Glomerular endothelial cell (primary cell): Measurements from ENCODE around the gene EEIG1. TPM values are rescaled to one million over a fixed set of nuclear protein-coding genes. Genes with fewer than 3 reads are reported as not detected.

ENCODE experiments used
- DNase-seq: peaks from one replicate; pipeline ENCODE4 v3.0.0-alpha.2; 2011; ENCODE audit warnings: low read depth, low spot score; ENCODE audit errors: extremely low read depth
- total RNA-seq: library from RNA; depleted of rRNA; stranded (reverse); fragments of >200 nt; gene quantifications from 2 replicates; pipeline ENCODE4 v1.2.3, GENCODE V29; 2015

The EEIG1 gene
- total RNA-seq, 1 donor from 2014 or later, result 29.6 TPM

- DNase-seq, result no peak
Measured at GRCh38 chr9:127961155-127961490, 19.7 kb downstream of the EEIG1 start.

- DNase-seq, result no peak
Measured at GRCh38 chr9:127960410-127961154, 20.2 kb downstream of the EEIG1 start.

GRCh38 chr9:127959841-127960409 is 20.9 kb downstream of the EEIG1 start:
- no peak for DNase-seq

GRCh38 chr9:127959398-127959797 is 21.4 kb downstream of the EEIG1 start:
- DNase-seq, result no peak

GRCh38 chr9:127958728-127959127 is 22.1 kb downstream of the EEIG1 start:
- DNase-seq, result no peak

GRCh38 chr9:127955294-127956015 is 25.3 kb downstream of the EEIG1 start:
- no peak for DNase-seq

GRCh38 chr9:127954831-127955293 is 25.9 kb downstream of the EEIG1 start:
- DNase-seq, result no peak

GRCh38 chr9:127953768-127954505 is 26.9 kb downstream of the EEIG1 start:
- DNase-seq, result no peak

GRCh38 chr9:127953154-127953553 is 27.6 kb downstream of the EEIG1 start:
- no peak for DNase-seq

- no peak for DNase-seq
Measured at GRCh38 chr9:127950513-127951289, 30.1 kb downstream of the EEIG1 start.

- no peak for DNase-seq
Measured at GRCh38 chr9:127949827-127950512, 30.8 kb downstream of the EEIG1 start.

GRCh38 chr9:127947841-127948710 is 32.7 kb downstream of the EEIG1 start:
- no peak for DNase-seq

- DNase-seq, result no peak
Measured at GRCh38 chr9:127946728-127947127, 34.1 kb downstream of the EEIG1 start.

- no peak for DNase-seq
Measured at GRCh38 chr9:127945942-127946341, 34.8 kb downstream of the EEIG1 start.

GRCh38 chr9:127945338-127945737 is 35.5 kb downstream of the EEIG1 start:
- no peak for DNase-seq

GRCh38 chr9:127944586-127945218 is 36.1 kb downstream of the EEIG1 start:
- no peak for DNase-seq

GRCh38 chr9:127943731-127944144 is 37.1 kb downstream of the EEIG1 start:
- no peak for DNase-seq

- no peak for DNase-seq
Measured at GRCh38 chr9:127943011-127943662, 37.7 kb downstream of the EEIG1 start.
